HAP-1 (cell line): ENCODE results near the gene GPC1.

Experiments
- DNase-seq, 2 experiments: peaks; one replicate each; pipeline ENCODE4 v3.0.0-alpha.2; 2016 to 2020; ENCODE audit warnings: low spot score in 2 of 2
- H3K27me3 ChIP-seq: fragments of 250-450 bp; sonication (Bioruptor Pico); 2 replicates; pipeline ENCODE4 v1.5.1; 2020; ENCODE audit warnings: low read depth, mild to moderate bottlenecking, moderate library complexity
- H3K36me3 ChIP-seq: fragments of 250-450 bp; sonication (Bioruptor Pico); replicated peaks from 2 replicates; pipeline ENCODE4 v1.5.1; 2020; ENCODE audit warnings: mild to moderate bottlenecking
- H3K4me1 ChIP-seq: fragments of 250-450 bp; sonication (Bioruptor Pico); 2 replicates; pipeline ENCODE4 v1.5.1; 2020; ENCODE audit warnings: mild to moderate bottlenecking
- H3K4me3 ChIP-seq: fragments of 250-450 bp; sonication (Bioruptor Pico); 2 replicates; pipeline ENCODE4 v1.5.1; 2020; ENCODE audit warnings: mild to moderate bottlenecking, moderate library complexity
- H3K9me3 ChIP-seq: fragments of 250-450 bp; sonication (Bioruptor Pico); 2 replicates; pipeline ENCODE4 v1.5.1; 2020; ENCODE audit warnings: mild to moderate bottlenecking, moderate library complexity
- in situ Hi-C: fragments of 300-500 bp; cut with MboI; formaldehyde crosslinking; loops from 3 replicates; pipeline ENCODE4 v1.14.3; 2020; ENCODE audit warnings: low sequenced_read_pairs, inconsistent platforms, mixed read lengths

The GPC1 gene

DNA sequence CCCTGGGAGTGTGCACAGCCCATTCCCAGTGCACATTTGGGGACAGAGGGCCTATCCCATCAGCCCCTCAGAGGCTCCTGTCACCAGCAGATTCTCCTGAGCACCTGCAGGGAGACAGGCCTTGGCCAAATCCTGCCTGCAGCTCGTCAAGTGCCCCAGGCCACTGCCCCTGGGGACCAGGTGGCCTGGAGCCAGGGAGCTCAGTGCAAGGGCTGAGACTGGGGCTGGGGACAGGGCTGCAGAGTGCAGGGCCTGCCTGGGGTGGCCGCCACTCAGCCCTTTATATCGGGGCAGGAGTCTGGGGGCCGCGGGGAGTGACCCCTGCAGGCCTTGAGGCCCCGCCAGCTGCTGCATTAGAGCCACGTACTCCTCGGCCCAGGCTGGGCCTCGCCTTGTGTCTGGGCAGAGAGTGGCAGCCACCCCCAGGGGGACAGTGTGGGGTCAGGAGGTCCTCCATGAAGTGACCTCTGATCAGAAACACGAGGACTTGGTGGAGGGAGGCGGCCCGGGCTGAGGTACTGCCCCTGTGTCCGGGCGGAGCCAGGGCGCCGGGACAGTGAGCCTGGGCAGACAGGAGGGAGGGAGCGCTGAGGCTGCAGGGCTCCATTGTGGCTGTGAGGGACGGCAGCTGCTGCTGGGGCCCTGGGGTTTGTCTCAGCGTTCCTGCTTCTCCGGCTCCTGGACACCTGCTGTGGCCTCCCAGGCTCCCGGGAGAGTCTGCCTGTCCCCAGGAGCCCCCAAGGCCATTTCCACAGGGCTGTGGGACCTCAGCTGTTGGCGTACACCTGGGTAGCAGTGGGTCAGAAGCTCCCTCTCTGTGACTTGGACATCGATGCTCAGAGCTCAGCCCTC is 24.2 kb downstream of the GPC1 start:
- in situ Hi-C loops = no loop called here
- no peak overlapping the region for H3K4me3 ChIP-seq
- no peaks in the 10 kb centered on the region for H3K9me3 ChIP-seq
- DNase-seq = no peak
- H3K36me3 ChIP-seq = peaks cover 5% of the 10 kb centered on the region
- no peaks in the 10 kb centered on the region for H3K27me3 ChIP-seq
- no peaks in the 10 kb centered on the region for H3K4me1 ChIP-seq

DNA sequence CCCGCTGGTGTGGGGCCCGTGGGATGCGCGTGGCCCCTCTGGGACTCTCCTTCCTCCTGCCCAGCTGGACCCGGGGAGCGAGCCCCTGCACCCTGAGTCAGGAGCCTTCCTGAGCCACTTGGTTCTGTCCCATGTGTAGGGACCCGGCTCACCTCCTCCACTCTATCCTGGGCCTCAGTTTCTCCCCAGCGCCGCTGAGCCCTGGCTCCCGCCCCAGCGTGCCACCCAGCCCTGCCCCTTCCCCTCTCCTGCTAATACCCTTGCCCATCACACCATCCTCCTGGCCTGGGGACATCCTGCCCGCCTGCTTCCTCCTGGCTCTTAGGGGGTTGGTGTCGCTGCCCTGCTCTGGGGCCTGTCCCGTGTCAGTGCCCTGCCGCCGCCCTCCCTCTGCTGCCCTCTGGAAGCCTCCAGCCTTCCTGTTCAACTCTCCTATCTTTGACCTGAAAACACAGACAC is 24.8 kb downstream of the GPC1 start:
- Histone ChIP-seq H3K9me3 (no peaks in the 10 kb centered on the region), H3K36me3 (peaks cover 10% of the 10 kb centered on the region), H3K4me1 (no peaks in the 10 kb centered on the region), H3K4me3 (no peak overlapping the region), H3K27me3 (no peaks in the 10 kb centered on the region)
- no peak for DNase-seq
- in situ Hi-C loops = no loop called here

DNA sequence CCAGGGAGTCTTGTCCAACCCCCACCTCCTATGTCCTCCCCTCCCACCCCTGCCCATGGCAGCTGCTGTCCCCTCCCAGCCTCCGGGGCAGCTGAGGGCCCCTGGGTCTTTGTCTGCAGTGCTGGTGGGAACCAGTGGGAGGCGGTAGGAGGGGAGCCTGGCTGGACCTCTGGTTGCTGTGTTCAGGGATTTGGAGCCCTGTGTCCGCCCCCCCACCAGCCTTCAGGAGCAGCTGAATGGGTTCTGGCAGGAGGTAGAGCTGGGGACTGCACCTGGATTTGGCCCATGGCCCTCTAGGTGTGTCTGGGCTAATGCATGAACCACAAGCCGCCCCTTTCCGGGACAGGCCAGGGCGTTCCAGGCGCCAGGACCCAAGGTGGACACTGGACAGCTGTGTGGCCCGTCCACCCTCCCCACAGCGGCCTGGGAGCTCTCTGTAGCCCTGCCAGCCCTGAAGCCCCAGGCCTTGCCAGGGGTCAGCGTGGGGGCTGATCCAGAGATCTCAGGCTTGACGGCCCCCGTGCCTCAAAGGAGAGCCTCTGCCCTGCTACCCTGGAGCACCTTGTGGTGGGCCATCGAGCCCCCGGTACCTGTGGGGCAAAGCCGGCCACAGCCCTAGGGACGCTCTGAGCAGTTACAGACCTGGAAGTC is 25.4 kb downstream of the GPC1 start:
- no peaks in the 10 kb centered on the region for H3K4me1 ChIP-seq
- DNase-seq = no peak

DNA sequence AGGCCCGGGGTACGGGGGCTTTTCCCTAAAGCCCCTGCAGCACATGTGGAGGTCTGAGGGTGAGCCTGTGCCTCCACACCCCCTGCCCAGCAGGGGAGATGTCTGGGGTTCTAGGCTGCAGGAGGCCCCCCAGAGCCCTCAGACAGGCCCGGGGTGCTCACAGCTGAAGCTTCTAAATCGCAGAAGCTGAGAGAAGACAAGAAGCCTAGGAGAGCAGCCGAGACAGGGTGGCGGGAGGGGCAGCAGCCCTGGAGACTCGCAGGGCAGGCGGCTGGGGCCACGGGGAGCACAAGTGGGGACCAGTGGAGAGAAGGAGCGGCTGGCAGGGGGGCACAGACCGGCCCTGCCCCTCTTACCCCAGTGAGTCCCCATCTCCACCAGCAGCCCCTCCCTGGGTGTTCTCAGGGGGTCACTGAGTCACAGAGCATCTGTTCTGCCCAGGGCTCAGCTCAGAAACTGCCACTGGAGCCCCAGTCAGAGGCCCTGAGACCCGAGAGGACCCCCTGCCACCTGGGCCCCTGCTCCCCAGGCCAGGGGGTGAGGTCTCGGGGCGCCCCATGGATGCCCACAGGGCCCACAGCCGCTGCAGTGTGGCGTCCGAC is 26.1 kb downstream of the GPC1 start:
- H3K4me3 ChIP-seq = no peak overlapping the region
- H3K27me3 ChIP-seq = no peaks in the 10 kb centered on the region
- in situ Hi-C loops = no loop called here
- no peaks in the 10 kb centered on the region for H3K4me1 ChIP-seq
- DNase-seq = no peak
- H3K9me3 ChIP-seq = no peaks in the 10 kb centered on the region
- peaks cover 10% of the 10 kb centered on the region for H3K36me3 ChIP-seq

More for the DNA sequence above, 25.4 kb downstream of the GPC1 start:
- Histone ChIP-seq H3K9me3 (no peaks in the 10 kb centered on the region), H3K36me3 (peaks cover 10% of the 10 kb centered on the region), H3K27me3 (no peaks in the 10 kb centered on the region), H3K4me3 (no peak overlapping the region)
- in situ Hi-C loops = no loop called here

DNA sequence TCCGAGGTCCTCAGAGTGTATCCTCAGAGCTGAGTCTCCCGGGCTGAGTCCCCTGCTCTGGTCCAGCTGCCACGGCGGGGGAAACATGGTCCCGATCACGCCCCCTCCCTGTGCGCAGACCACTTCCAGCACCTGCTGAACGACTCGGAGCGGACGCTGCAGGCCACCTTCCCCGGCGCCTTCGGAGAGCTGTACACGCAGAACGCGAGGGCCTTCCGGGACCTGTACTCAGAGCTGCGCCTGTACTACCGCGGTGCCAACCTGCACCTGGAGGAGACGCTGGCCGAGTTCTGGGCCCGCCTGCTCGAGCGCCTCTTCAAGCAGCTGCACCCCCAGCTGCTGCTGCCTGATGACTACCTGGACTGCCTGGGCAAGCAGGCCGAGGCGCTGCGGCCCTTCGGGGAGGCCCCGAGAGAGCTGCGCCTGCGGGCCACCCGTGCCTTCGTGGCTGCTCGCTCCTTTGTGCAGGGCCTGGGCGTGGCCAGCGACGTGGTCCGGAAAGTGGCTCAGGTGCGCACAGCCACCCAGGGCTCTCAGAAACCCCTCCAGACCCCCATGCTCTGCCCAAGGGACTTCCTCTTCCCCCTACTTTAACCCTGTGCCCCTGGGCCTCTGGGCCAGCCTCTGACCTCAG is 26.7 kb downstream of the GPC1 start:
- Histone ChIP-seq H3K36me3 (peaks cover 10% of the 10 kb centered on the region), H3K27me3 (no peaks in the 10 kb centered on the region), H3K4me3 (no peak overlapping the region), H3K4me1 (no peaks in the 10 kb centered on the region), H3K9me3 (no peaks in the 10 kb centered on the region)
- no peak for DNase-seq
- in situ Hi-C loops = no loop called here

DNA sequence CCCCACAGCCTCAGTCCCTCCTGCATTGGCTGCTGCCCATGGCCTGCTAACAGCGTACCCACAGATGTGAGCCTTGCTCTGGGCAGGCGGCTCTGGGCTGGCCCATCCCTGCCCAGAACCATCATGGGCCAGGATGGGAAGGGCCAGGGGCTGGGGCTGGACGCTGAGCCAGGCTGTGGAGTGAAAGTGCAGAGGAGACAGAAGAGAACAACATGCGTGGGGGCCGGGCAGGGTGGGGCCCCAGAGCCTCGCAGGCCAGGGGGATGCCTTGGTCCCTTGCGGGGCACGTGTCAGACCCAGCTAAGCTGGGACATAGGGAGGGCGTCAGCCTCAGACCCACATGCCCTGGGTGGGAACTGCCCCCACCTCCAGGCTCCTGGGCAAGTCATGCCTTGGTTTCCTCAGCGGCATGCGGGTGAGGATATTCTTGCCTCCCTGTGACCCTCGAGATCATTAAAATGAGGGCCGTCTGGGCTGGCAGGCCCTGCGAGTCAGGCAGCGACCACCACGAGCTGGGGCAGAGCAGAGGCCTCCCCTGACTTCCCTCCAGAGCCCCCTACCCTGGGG is 27.3 kb downstream of the GPC1 start:
- in situ Hi-C loops = no loop called here
- H3K27me3 ChIP-seq = no peaks in the 10 kb centered on the region
- DNase-seq = no peak
- H3K36me3 ChIP-seq = peaks cover 10% of the 10 kb centered on the region
- no peak overlapping the region for H3K4me3 ChIP-seq
- H3K9me3 ChIP-seq = no peaks in the 10 kb centered on the region
- H3K4me1 ChIP-seq = no peaks in the 10 kb centered on the region

DNA sequence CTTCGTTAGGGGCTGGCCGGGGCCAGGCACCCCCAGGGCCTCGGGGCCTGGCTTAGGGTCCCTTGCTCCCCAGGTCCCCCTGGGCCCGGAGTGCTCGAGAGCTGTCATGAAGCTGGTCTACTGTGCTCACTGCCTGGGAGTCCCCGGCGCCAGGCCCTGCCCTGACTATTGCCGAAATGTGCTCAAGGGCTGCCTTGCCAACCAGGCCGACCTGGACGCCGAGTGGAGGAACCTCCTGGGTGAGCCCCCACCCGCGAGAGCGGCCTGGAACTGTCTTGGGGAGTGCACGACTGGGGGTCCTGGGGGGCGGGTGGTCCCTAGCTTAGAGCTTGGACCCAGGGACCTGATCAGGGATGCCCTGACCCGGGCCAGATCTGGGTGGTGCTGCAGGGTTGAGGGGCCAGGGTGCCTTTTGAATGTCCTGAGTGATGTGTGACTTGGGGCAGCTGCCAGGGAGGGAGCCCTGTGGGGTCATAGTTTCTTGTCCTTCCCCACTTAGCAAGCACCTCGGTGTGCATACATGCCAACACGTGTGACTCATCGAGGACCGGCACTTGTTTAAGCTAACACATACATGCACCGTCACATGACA is 27.9 kb downstream of the GPC1 start:
- in situ Hi-C loops = no loop called here
- H3K4me1 ChIP-seq = no peaks in the 10 kb centered on the region
- no peak overlapping the region for H3K4me3 ChIP-seq
- no peaks in the 10 kb centered on the region for H3K9me3 ChIP-seq
- H3K36me3 ChIP-seq = peaks cover 10% of the 10 kb centered on the region
- H3K27me3 ChIP-seq = no peaks in the 10 kb centered on the region
- no peak for DNase-seq

DNA sequence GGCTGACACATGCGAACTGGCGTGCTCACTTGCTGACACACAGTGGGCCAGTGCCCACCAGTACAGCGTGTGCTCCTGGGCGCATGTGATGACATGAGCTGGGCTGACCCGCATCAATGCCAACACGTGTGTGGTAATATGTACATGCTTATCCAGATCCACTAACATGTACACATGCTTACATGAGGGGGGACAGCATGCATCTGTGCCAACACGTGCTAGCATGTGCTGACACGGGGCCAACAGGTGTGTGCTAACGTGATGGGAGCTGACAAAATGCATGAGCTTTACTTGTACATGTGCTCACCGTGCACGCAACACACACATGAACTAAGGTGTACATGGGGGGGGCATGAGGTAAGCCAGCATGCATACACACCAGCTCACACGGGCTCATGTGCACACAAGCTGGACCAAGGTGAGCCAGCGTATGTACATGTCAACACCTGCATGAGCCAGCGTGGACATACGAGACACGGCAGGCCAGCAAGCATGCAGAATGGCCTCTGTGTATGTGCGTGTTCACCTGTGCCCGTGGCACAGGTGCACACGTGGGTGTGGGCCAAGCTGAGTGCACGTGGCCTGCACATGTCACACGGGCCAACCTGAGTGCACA is 28.5 kb downstream of the GPC1 start:
- in situ Hi-C loops = no loop called here
- Histone ChIP-seq H3K9me3 (no peaks in the 10 kb centered on the region), H3K4me3 (no peak overlapping the region), H3K4me1 (no peaks in the 10 kb centered on the region), H3K36me3 (peaks cover 10% of the 10 kb centered on the region), H3K27me3 (no peaks in the 10 kb centered on the region)
- peak in 1 of 2 experiments; percentile 7 for DNase-seq

DNA sequence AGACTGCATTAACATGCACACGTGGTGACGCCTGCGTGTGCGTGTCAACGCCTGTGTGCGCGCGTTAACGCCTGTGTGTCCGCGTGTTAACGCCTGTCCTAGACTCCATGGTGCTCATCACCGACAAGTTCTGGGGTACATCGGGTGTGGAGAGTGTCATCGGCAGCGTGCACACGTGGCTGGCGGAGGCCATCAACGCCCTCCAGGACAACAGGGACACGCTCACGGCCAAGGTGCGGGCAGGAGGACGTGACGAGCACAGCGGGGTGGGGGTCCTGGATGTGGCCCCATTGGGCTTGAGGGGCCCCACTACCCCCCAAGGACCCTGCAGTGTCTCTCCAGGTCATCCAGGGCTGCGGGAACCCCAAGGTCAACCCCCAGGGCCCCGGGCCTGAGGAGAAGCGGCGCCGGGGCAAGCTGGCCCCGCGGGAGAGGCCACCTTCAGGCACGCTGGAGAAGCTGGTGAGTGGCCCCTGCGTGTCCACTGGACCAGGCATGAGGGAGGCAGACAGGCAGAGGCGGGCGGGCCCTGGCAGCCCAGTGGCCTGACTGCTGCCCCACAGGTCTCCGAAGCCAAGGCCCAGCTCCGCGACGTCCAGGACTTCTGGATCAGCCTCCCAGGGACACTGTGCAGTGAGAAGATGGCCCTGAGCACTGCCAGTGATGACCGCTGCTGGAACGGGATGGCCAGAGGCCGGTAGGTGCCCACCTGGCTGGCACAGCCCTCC is 29.2 kb downstream of the GPC1 start:
- Histone ChIP-seq H3K36me3 (peaks cover 10% of the 10 kb centered on the region), H3K9me3 (no peaks in the 10 kb centered on the region), H3K4me3 (no peak overlapping the region), H3K4me1 (no peaks in the 10 kb centered on the region), H3K27me3 (no peaks in the 10 kb centered on the region)
- DNase-seq = peak in 1 of 2 experiments; percentile 6
- in situ Hi-C loops = no loop called here

DNA sequence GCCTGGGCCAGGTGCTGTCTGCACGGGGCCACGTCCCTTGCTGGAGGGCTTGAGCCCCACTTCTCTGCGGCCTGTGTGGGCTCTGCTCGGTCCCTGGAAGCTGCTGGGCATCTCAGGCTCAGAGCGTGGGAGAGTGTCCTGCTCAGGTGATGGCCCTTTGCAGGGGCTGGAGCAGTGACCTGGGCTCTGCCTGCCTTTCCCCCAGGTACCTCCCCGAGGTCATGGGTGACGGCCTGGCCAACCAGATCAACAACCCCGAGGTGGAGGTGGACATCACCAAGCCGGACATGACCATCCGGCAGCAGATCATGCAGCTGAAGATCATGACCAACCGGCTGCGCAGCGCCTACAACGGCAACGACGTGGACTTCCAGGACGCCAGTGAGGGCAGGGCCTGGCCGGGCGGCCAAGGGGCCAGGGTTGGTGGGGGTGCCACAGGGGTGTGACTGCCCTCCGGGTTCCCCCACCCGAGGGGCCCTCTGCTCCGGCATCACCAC is 29.9 kb downstream of the GPC1 start:
- Histone ChIP-seq H3K36me3 (peaks cover 10% of the 10 kb centered on the region), H3K4me1 (no peaks in the 10 kb centered on the region), H3K4me3 (no peak overlapping the region), H3K9me3 (no peaks in the 10 kb centered on the region), H3K27me3 (no peaks in the 10 kb centered on the region)
- in situ Hi-C loops = no loop called here
- DNase-seq = peak in 1 of 2 experiments; percentile 6

DNA sequence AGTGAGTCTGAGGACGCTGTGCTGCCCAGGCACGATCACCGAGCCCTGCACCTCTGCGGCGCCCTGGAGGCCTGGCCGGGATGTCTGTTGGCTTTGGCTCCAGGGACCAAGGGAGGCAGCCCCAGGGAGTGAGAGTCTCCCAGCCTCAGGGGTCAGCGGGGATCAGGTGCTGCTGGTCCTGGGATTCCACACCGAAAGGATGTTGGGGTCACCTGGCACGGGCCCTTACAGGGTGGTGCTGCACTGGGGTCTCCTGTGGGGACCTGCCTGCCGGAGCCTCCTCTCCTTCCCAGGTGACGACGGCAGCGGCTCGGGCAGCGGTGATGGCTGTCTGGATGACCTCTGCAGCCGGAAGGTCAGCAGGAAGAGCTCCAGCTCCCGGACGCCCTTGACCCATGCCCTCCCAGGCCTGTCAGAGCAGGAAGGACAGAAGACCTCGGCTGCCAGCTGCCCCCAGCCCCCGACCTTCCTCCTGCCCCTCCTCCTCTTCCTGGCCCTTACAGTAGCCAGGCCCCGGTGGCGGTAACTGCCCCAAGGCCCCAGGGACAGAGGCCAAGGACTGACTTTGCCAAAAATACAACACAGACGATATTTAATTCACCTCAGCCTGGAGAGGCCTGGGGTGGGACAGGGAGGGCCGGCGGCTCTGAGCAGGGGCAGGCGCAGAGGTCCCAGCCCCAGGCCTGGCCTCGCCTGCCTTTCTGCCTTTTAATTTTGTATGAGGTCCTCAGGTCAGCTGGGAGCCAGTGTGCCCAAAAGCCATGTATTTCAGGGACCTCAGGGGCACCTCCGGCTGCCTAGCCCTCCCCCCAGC is 30.5 kb downstream of the GPC1 start:
- no peaks in the 10 kb centered on the region for H3K4me1 ChIP-seq
- peaks cover 10% of the 10 kb centered on the region for H3K36me3 ChIP-seq
- H3K4me3 ChIP-seq = no peak overlapping the region
- no peak for DNase-seq
- in situ Hi-C loops = no loop called here
- H3K9me3 ChIP-seq = no peaks in the 10 kb centered on the region
- no peaks in the 10 kb centered on the region for H3K27me3 ChIP-seq
